22Rv1 (cell line): ENCODE data around the gene SYNE2.

Source experiments
- ZFX ChIP-seq: fragments of 450-650 bp; IDR thresholded peaks from 2 replicates; pipeline ENCODE4 v1.6.1; 2017; ENCODE audit warnings: antibody characterized with exemption, borderline replicate concordance
- TF ChIP-seq, protein P1 (sequence below): fragments of 450-650 bp; IDR thresholded peaks from 2 replicates; pipeline ENCODE4 v1.5.1; 2017; ENCODE audit warnings: mild to moderate bottlenecking

DNA sequence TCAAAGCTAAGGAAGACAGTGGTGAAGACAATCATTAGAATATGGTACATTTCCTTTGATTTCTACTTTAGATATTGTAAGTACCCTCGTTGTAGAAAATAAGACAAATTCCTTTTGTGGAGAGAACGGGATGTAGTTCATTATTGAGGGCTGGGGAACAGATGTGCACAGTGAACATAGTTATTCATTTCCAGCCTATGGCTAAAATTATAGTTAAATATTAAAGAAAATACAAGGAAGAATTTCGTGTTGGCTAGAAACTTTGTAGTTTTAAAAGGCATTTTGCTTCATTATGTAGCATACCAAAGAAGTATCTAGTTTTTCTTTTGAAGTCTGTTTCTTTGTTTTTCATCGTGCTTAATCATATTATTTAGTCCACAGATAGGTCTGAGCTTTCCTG, 239.5 kb downstream of the SYNE2 start:
- TF ChIP-seq, protein P1, sequence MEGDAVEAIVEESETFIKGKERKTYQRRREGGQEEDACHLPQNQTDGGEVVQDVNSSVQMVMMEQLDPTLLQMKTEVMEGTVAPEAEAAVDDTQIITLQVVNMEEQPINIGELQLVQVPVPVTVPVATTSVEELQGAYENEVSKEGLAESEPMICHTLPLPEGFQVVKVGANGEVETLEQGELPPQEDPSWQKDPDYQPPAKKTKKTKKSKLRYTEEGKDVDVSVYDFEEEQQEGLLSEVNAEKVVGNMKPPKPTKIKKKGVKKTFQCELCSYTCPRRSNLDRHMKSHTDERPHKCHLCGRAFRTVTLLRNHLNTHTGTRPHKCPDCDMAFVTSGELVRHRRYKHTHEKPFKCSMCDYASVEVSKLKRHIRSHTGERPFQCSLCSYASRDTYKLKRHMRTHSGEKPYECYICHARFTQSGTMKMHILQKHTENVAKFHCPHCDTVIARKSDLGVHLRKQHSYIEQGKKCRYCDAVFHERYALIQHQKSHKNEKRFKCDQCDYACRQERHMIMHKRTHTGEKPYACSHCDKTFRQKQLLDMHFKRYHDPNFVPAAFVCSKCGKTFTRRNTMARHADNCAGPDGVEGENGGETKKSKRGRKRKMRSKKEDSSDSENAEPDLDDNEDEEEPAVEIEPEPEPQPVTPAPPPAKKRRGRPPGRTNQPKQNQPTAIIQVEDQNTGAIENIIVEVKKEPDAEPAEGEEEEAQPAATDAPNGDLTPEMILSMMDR, result no peak
- TF ChIP-seq ZFX, result no peak
